GM12878 (cell line): Measurements from ENCODE around the gene SFXN5. TPM values are rescaled to one million over a fixed set of nuclear protein-coding genes. Genes with fewer than 3 reads are reported as not detected.

ENCODE experiments used
- ATAC-seq: fragments of 200-7000 bp; cut with Tn5 transposase; 3 replicates; pipeline ENCODE4 v1.9.1; 2020; ENCODE audit warnings: mild to moderate bottlenecking, moderate library complexity
- BruUV-seq: library from RNA; stranded (reverse); fragments of 400-500 nt; replicated peaks from 2 replicates; lab custom pipeline; 2021; lab: Mats Ljungman, UMichigan
- CTCF ChIA-PET: fragments of 300-600 bp; sonication (Branson Sonifier 250); formaldehyde crosslinking; extraction: SDS; loops from one replicate; lab custom pipeline; 2021; ENCODE audit warnings: inconsistent platforms; lab: Yijun Ruan, JAX
- POLR2A ChIA-PET: fragments of 350-600 bp; formaldehyde crosslinking; extraction: SDS; loops from one replicate; lab custom pipeline; 2021; ENCODE audit warnings: inconsistent platforms; lab: Charles Lee
- RAD21 ChIA-PET: fragments of 300-600 bp; sonication (Branson Sonifier 250); formaldehyde crosslinking; loops from one replicate; lab custom pipeline; 2023; ENCODE audit warnings: antibody characterized with exemption; ENCODE audit not compliant: unreplicated experiment; lab: Charles Lee
- SMC1A ChIA-PET: fragments of 300-600 bp; sonication (Branson Sonifier 250); formaldehyde crosslinking; loops from one replicate; lab custom pipeline; 2023; ENCODE audit not compliant: unreplicated experiment, uncharacterized antibody; lab: Charles Lee
- DNase-seq: peaks from one replicate; pipeline ENCODE4 v3.0.0-alpha.2; 2011; ENCODE audit warnings: low read depth, low spot score
- FAIRE-seq: peaks from 3 replicates; lab custom pipeline; 2011; peaks lifted over from hg19 to GRCh38; lab: Jason Lieb, UNC
- H2AFZ ChIP-seq: 2 replicates; pipeline ENCODE4 v1.6.0; 2011; ENCODE audit warnings: low read depth, low read length, control low read depth; ENCODE audit not compliant: control insufficient read depth
- H3K27ac ChIP-seq: 2 replicates; pipeline ENCODE4 v1.5.1; 2011; ENCODE audit warnings: control low read depth; ENCODE audit not compliant: control insufficient read depth, insufficient read depth
- H3K27me3 ChIP-seq, 2 experiments: replicated peaks in 1 of 2; 2 replicates each; pipeline versions ENCODE4 v1.6.0 to v1.6.1; 2011; ENCODE audit warnings: low read length in 1 of 2; ENCODE audit not compliant: control insufficient read depth in 2 of 2, insufficient read depth in 2 of 2
- H3K36me3 ChIP-seq, 2 experiments: 2 replicates each; pipeline ENCODE4 v1.5.1; 2011; ENCODE audit warnings: low read length in 1 of 2; ENCODE audit not compliant: control insufficient read depth in 2 of 2, insufficient read depth in 2 of 2
- H3K4me1 ChIP-seq: 2 replicates; pipeline ENCODE4 v1.6.1; 2011; ENCODE audit warnings: mild to moderate bottlenecking, low read length, moderate library complexity, mixed read lengths; ENCODE audit not compliant: control insufficient read depth, insufficient read depth
- H3K4me2 ChIP-seq: 2 replicates; pipeline ENCODE4 v1.6.0; 2011; ENCODE audit warnings: control low read depth; ENCODE audit not compliant: control insufficient read depth, insufficient read depth
- H3K4me3 ChIP-seq: fragments of 200-600 bp; sonication (generic); 2 replicates; pipeline ENCODE4 v1.5.1; 2016
- H3K79me2 ChIP-seq: 2 replicates; pipeline ENCODE4 v1.6.0; 2011; ENCODE audit warnings: low read length; ENCODE audit not compliant: control insufficient read depth, insufficient read depth
- H3K9ac ChIP-seq: 2 replicates; pipeline ENCODE4 v1.8.0; 2011; ENCODE audit warnings: low read length, control low read depth, mixed read lengths; ENCODE audit not compliant: control insufficient read depth, insufficient read depth
- H3K9me3 ChIP-seq: replicated peaks from 3 replicates; pipeline ENCODE4 v1.5.1; 2011; ENCODE audit warnings: mild to moderate bottlenecking, low read length; ENCODE audit not compliant: control insufficient read depth, insufficient read depth
- H4K20me1 ChIP-seq: 2 replicates; pipeline ENCODE4 v1.6.0; 2011; ENCODE audit not compliant: control insufficient read depth, insufficient read depth
- IKZF2 ChIP-seq, 2 experiments: fragments of 450-650 bp; IDR thresholded peaks; 2 replicates each; pipeline ENCODE4 v1.6.1; 2017; ENCODE audit warnings: mild to moderate bottlenecking in 2 of 2, moderate library complexity in 2 of 2
- MEF2A ChIP-seq: IDR thresholded peaks from 2 replicates; pipeline ENCODE4 v1.6.1; 2011; ENCODE audit warnings: low read depth, mild to moderate bottlenecking, low read length, moderate library complexity; ENCODE audit not compliant: insufficient read depth
- WGBS: methylation state at CpG from one replicate; pipeline ENCODE4 v1.1.6; 2016; ENCODE audit warnings: low lambda C conversion rate; ENCODE audit not compliant: insufficient replicate concordance, insufficient coverage; ENCODE audit errors: missing lambda C conversion rate; 5-methylcytosine and 5-hydroxymethylcytosine counted together
- in situ Hi-C: fragments of 300-500 bp; cut with MboI; formaldehyde crosslinking; loops from 9 replicates; pipeline ENCODE4 v1.14.3; 2018; ENCODE audit warnings: mixed read lengths
- intact Hi-C: fragments of 100-400 bp; cut with micrococcal nuclease; formaldehyde crosslinking; loops from one replicate; pipeline ENCODE4 v1.14.2; 2022; ENCODE audit not compliant: unreplicated experiment
- polyA plus RNA-seq, 11 experiments: library from polyadenylated mRNA; depleted of rRNA in 4 of 11; unstranded in 6 of 11; stranded (reverse) in 5 of 11; fragments of >200 nt; fragmentation: Nextera tagmentation in 4 of 11; fragmentation: Illumina TruSeq in 1 of 11; extraction: Ambion mirVana in 4 of 11; extraction: Trizol in 1 of 11; gene quantifications; 1 replicate in 1 of 11; 2 replicates in 10 of 11; pipeline versions ENCODE4 v1.2.1 to v1.2.3, GENCODE V29; 2011 to 2016; ENCODE audit warnings: inconsistent platforms in 2 of 11, missing spikeins in 2 of 11, low read depth in 1 of 11
- total RNA-seq, 4 experiments: library from RNA; depleted of rRNA in 3 of 4; stranded (reverse); fragments of >200 nt in 3 of 4; fragmentation: Illumina TruSeq in 1 of 4; extraction: Trizol in 1 of 4; gene quantifications; 2 replicates each; pipeline versions ENCODE4 v1.2.1 to v1.2.3, GENCODE V29; 2013 to 2021
- TF ChIP-seq, protein P1 (sequence below): fragments of 450-650 bp; IDR thresholded peaks from 2 replicates; pipeline ENCODE4 v1.6.1; 2017; ENCODE audit warnings: mild to moderate bottlenecking
- TF ChIP-seq, protein P2 (sequence below): IDR thresholded peaks from 2 replicates; pipeline ENCODE4 v1.6.1; 2011; ENCODE audit warnings: low read depth, low read length, improper control_type of control experiment, borderline replicate concordance
- TF ChIP-seq, protein P3 (sequence below): fragments of 150-350 bp; IDR thresholded peaks from 2 replicates; pipeline ENCODE4 v1.6.1; 2016; ENCODE audit warnings: low read depth, low read length

SFXN5 gene
- total and polyA plus RNA-seq, 10 of the 15 experiments (the other 5 are each of a cell fraction or from before 2014, with no cell fraction given), result 3.3 to 15.9 (median 11.2) TPM

DNA sequence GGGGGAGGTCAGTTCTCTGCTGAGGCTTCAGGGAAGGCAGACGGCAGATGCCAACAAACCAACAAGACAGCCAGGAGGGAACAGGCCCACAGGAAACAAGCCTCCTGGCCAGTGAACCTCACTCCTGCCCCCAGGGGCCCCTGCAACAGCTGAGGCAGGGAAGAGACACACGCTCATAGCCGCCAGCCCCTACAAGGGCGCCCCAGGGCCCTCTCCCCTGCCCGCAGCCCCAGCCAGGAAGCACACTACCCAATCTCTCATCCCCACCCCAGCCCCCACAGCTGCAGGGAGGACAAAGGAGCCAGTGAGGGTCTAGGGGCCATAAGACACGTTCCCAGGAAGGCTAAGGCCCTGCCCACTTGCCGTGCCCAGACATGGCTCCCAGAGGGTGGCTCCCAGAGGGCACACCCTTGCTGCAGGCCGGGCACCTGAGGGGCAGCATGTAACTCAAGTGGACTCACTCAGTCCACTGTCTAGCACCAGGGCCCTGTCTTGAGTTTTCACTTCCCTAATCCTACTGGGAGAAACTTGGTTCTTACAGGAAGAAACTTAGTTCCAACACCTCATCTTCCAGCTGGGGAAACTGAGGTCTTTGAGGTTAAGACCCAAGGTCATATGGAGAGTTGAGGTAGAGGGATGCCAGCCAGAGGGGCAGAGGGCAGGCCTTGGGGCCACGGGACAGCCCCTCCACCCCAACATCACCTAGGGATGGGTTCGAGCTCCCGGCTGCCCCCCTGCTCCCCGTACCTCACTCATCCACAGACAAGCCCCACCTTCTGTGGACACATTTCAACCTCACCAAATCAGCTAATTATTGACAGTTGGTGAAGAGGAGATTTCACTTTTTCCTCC is 116.9 kb downstream of the SFXN5 start:
- no TSS peak for BruUV-seq
- ChIA-PET POLR2A (interaction anchor here (1.0 kb wide), 1 partner anchor 28 kb away, joined by 3 read pairs; no protein-coding TSS in a partner anchor), RAD21 (interaction anchor here (3.3 kb wide), 1 partner anchor 61 kb away, joined by 16 read pairs; no protein-coding TSS in a partner anchor), CTCF (interaction anchor here (1.2 to 5.0 kb wide), 3 partner anchors 15 to 61 kb away, joined by 3 to 62 read pairs (median 4); no protein-coding TSS in a partner anchor), SMC1A (interaction anchor here (2.1 kb wide), 1 partner anchor 61 kb away, joined by 13 read pairs; no protein-coding TSS in a partner anchor)
- intact Hi-C loops, result no loop called here
- no peak for DNase-seq
- 0 out of 2 replicates have a peak overlapping the region, but pooled peaks have one; percentile 24 for H3K27ac ChIP-seq
- in situ Hi-C loops, result no loop called here
- WGBS, result 49% methylated on average over 11 of the region's 12 CpGs
- no peaks in the 10 kb centered on the region for H3K79me2 ChIP-seq
- no peaks in the 10 kb centered on the region for H3K27me3 ChIP-seq
- H3K4me1 ChIP-seq, result no peaks in the 10 kb centered on the region
- no peak overlapping the region for H3K4me2 ChIP-seq
- H3K36me3 ChIP-seq, result no peaks in the 10 kb centered on the region
- TF ChIP-seq, protein P1, sequence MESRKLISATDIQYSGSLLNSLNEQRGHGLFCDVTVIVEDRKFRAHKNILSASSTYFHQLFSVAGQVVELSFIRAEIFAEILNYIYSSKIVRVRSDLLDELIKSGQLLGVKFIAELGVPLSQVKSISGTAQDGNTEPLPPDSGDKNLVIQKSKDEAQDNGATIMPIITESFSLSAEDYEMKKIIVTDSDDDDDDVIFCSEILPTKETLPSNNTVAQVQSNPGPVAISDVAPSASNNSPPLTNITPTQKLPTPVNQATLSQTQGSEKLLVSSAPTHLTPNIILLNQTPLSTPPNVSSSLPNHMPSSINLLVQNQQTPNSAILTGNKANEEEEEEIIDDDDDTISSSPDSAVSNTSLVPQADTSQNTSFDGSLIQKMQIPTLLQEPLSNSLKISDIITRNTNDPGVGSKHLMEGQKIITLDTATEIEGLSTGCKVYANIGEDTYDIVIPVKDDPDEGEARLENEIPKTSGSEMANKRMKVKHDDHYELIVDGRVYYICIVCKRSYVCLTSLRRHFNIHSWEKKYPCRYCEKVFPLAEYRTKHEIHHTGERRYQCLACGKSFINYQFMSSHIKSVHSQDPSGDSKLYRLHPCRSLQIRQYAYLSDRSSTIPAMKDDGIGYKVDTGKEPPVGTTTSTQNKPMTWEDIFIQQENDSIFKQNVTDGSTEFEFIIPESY, result no peak
- TF ChIP-seq, protein P2, sequence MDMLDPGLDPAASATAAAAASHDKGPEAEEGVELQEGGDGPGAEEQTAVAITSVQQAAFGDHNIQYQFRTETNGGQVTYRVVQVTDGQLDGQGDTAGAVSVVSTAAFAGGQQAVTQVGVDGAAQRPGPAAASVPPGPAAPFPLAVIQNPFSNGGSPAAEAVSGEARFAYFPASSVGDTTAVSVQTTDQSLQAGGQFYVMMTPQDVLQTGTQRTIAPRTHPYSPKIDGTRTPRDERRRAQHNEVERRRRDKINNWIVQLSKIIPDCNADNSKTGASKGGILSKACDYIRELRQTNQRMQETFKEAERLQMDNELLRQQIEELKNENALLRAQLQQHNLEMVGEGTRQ, result no peak
- TF ChIP-seq, protein P3, sequence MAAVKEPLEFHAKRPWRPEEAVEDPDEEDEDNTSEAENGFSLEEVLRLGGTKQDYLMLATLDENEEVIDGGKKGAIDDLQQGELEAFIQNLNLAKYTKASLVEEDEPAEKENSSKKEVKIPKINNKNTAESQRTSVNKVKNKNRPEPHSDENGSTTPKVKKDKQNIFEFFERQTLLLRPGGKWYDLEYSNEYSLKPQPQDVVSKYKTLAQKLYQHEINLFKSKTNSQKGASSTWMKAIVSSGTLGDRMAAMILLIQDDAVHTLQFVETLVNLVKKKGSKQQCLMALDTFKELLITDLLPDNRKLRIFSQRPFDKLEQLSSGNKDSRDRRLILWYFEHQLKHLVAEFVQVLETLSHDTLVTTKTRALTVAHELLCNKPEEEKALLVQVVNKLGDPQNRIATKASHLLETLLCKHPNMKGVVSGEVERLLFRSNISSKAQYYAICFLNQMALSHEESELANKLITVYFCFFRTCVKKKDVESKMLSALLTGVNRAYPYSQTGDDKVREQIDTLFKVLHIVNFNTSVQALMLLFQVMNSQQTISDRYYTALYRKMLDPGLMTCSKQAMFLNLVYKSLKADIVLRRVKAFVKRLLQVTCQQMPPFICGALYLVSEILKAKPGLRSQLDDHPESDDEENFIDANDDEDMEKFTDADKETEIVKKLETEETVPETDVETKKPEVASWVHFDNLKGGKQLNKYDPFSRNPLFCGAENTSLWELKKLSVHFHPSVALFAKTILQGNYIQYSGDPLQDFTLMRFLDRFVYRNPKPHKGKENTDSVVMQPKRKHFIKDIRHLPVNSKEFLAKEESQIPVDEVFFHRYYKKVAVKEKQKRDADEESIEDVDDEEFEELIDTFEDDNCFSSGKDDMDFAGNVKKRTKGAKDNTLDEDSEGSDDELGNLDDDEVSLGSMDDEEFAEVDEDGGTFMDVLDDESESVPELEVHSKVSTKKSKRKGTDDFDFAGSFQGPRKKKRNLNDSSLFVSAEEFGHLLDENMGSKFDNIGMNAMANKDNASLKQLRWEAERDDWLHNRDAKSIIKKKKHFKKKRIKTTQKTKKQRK, result no peak
- no peak for TF ChIP-seq IKZF2 (IDR thresholded peaks at IDR 0.05)
- TF ChIP-seq MEF2A, result no peak
- no peak overlapping the region for H3K4me3 ChIP-seq
- no peak overlapping the region for H3K9ac ChIP-seq
- H2AFZ ChIP-seq, result peak overlapping the region; percentile 57
- no peaks in the 10 kb centered on the region for H3K9me3 ChIP-seq
- H4K20me1 ChIP-seq, result no peaks in the 10 kb centered on the region
- FAIRE-seq, result no peak
- ATAC-seq, result peak; percentile 19
